Smooth muscle cell of the brain vasculature (primary cell): Measurements from ENCODE around the gene TEX264.

Experiments used
- DNase-seq: peaks from one replicate; pipeline ENCODE4 v3.0.0-alpha.2; 2012; ENCODE audit warnings: low read depth, low spot score

TEX264 gene

GRCh38 chr3:51673802-51674654, 3.0 kb downstream of the TEX264 start:
- DNase-seq: no peak

- DNase-seq: no peak
Measured at GRCh38 chr3:51675201-51675611, 4.2 kb downstream of the TEX264 start.

- DNase-seq: no peak
Measured at GRCh38 chr3:51676102-51676640, 5.1 kb downstream of the TEX264 start.

- DNase-seq: no peak
Measured at GRCh38 chr3:51677358-51677757, 6.3 kb downstream of the TEX264 start.

GRCh38 chr3:51678186-51678585, 7.1 kb downstream of the TEX264 start:
- no peak for DNase-seq

- DNase-seq: no peak
Measured at GRCh38 chr3:51678641-51679040, 7.6 kb downstream of the TEX264 start.

- DNase-seq: no peak
Measured at GRCh38 chr3:51679318-51679717, 8.3 kb downstream of the TEX264 start.

- no peak for DNase-seq
Measured at GRCh38 chr3:51679777-51680176, 8.7 kb downstream of the TEX264 start.

GRCh38 chr3:51680196-51680595, 9.1 kb downstream of the TEX264 start:
- DNase-seq: no peak

- no peak for DNase-seq
Measured at GRCh38 chr3:51680663-51681230, 9.7 kb downstream of the TEX264 start.

GRCh38 chr3:51681453-51681852, 10.4 kb downstream of the TEX264 start:
- no peak for DNase-seq

- peak; percentile 63 for DNase-seq
Measured at GRCh38 chr3:51682079-51682478, 11.0 kb downstream of the TEX264 start.

GRCh38 chr3:51682526-51682925, 11.5 kb downstream of the TEX264 start:
- no peak for DNase-seq

GRCh38 chr3:51683566-51683965, 12.5 kb downstream of the TEX264 start:
- no peak for DNase-seq

GRCh38 chr3:51684971-51685751, 14.1 kb downstream of the TEX264 start:
- DNase-seq: no peak

- no peak for DNase-seq
Measured at GRCh38 chr3:51686056-51686455, 15.0 kb downstream of the TEX264 start.

- DNase-seq: no peak
Measured at GRCh38 chr3:51686512-51687215, 15.6 kb downstream of the TEX264 start.

- DNase-seq: no peak
Measured at GRCh38 chr3:51687431-51688205, 16.6 kb downstream of the TEX264 start.

- no peak for DNase-seq
Measured at GRCh38 chr3:51688206-51688600, 17.2 kb downstream of the TEX264 start.

GRCh38 chr3:51691021-51691420, 20.0 kb downstream of the TEX264 start:
- no peak for DNase-seq

GRCh38 chr3:51691949-51692348, 20.9 kb downstream of the TEX264 start:
- DNase-seq: no peak
